HepG2 (cell line): Measurements from ENCODE around the gene PDZD8. TPM values are rescaled to one million over a fixed set of nuclear protein-coding genes. Genes with fewer than 3 reads are reported as not detected.

Source experiments
- EEA1 ChIP-seq: sonication (generic); formaldehyde crosslinking; IDR thresholded peaks from 2 replicates; pipeline ENCODE4 v1.5.1; 2020; ENCODE audit warnings: mild to moderate bottlenecking, missing genetic modification reagents, borderline replicate concordance
- EP300 ChIP-seq, 3 experiments: sonication (generic) in 1 of 3; formaldehyde crosslinking in 1 of 3; IDR thresholded peaks; 2 replicates each; pipeline versions ENCODE4 v1.5.1 to v1.6.1; 2011 to 2020; ENCODE audit warnings: low read depth in 2 of 3, low read length in 2 of 3, borderline replicate concordance in 1 of 3, improper control_type of control experiment in 1 of 3, mild to moderate bottlenecking in 1 of 3, missing genetic modification reagents in 1 of 3, moderate library complexity in 1 of 3
- GABPB1 ChIP-seq: IDR thresholded peaks from 2 replicates; pipeline ENCODE4 v1.6.1; 2016; ENCODE audit warnings: mild to moderate bottlenecking, missing genetic modification reagents, moderate library complexity, missing compliant biosample characterization
- HDAC6 ChIP-seq: fragments of 200-600 bp; sonication (generic); IDR thresholded peaks from 2 replicates; pipeline ENCODE4 v1.7.0; 2017; ENCODE audit warnings: mild to moderate bottlenecking, antibody characterized with exemption, low read length, low read depth
- HNRNPL ChIP-seq: fragments of 200-400 bp; formaldehyde crosslinking; IDR thresholded peaks from 2 replicates; pipeline ENCODE4 v1.6.1; 2017; ENCODE audit warnings: mild to moderate bottlenecking, low read depth, low read length
- KLF9 ChIP-seq: IDR thresholded peaks from 2 replicates; pipeline ENCODE4 v1.6.1; 2016; ENCODE audit warnings: low read depth
- MTF2 ChIP-seq: sonication (generic); formaldehyde crosslinking; IDR thresholded peaks from 2 replicates; pipeline ENCODE4 v1.5.0; 2020; ENCODE audit warnings: missing genetic modification reagents, borderline replicate concordance
- NCOA1 ChIP-seq: sonication (generic); formaldehyde crosslinking; IDR thresholded peaks from 2 replicates; pipeline ENCODE4 v1.9.0; 2021; ENCODE audit warnings: missing genetic modification reagents
- NFE2L2 ChIP-seq: fragments of 150-350 bp; IDR thresholded peaks from 2 replicates; pipeline ENCODE4 v1.6.1; 2014; ENCODE audit warnings: low read length
- RBFOX2 ChIP-seq: fragments of 200-400 bp; formaldehyde crosslinking; IDR thresholded peaks from 2 replicates; pipeline ENCODE4 v1.6.1; 2017; ENCODE audit warnings: low read depth, mild to moderate bottlenecking, low read length
- RFX5 ChIP-seq: IDR thresholded peaks from 2 replicates; pipeline ENCODE4 v1.6.1; 2011; ENCODE audit warnings: low read depth, low read length, improper control_type of control experiment
- ZBTB21 ChIP-seq: sonication (generic); formaldehyde crosslinking; IDR thresholded peaks from 2 replicates; pipeline ENCODE4 v1.4.0; 2020; ENCODE audit warnings: missing genetic modification reagents
- ZMAT3 ChIP-seq: sonication (generic); formaldehyde crosslinking; conservative IDR thresholded peaks from 2 replicates; pipeline ENCODE4 v1.7.0; 2021; ENCODE audit warnings: missing genetic modification reagents
- ZNF225 ChIP-seq: sonication (generic); formaldehyde crosslinking; IDR thresholded peaks from 2 replicates; pipeline ENCODE4 v1.4.0; 2020; ENCODE audit warnings: mild to moderate bottlenecking, missing genetic modification reagents
- ZNF652 ChIP-seq: IDR thresholded peaks from 2 replicates; pipeline ENCODE4 v1.6.1; 2016; ENCODE audit warnings: low read depth, borderline replicate concordance
- polyA plus RNA-seq, 8 experiments: library from polyadenylated mRNA; depleted of rRNA in 3 of 8; stranded (reverse) in 7 of 8; unstranded in 1 of 8; fragments of >200 nt; fragmentation: Illumina TruSeq in 4 of 8; extraction: Trizol in 4 of 8; gene quantifications; 2 replicates each; pipeline versions ENCODE4 v1.2.1 to v1.2.3, GENCODE V29; 2011 to 2016; ENCODE audit warnings: low read depth in 4 of 8, missing spikeins in 1 of 8, mixed read lengths in 1 of 8; ENCODE audit not compliant: insufficient read depth in 1 of 8
- total RNA-seq, 5 experiments: library from RNA; depleted of rRNA; stranded (reverse); fragments of >200 nt; fragmentation: Illumina TruSeq; extraction: Trizol; gene quantifications; 2 replicates each; pipeline ENCODE4 v1.2.3, GENCODE V29; 2016; ENCODE audit warnings: low read depth in 1 of 5
- TF ChIP-seq, protein P1 (sequence below), 2 experiments: sonication (generic) in 1 of 2; formaldehyde crosslinking in 1 of 2; IDR thresholded peaks; 2 replicates each; pipeline versions ENCODE4 v1.4.0 to v1.6.1; 2018 to 2020; ENCODE audit warnings: missing genetic modification reagents in 2 of 2, borderline replicate concordance in 1 of 2, low read depth in 1 of 2, mild to moderate bottlenecking in 1 of 2, missing biosample characterization in 1 of 2
- TF ChIP-seq, protein P2 (sequence below): sonication (generic); formaldehyde crosslinking; IDR thresholded peaks from 2 replicates; pipeline ENCODE4 v1.4.0; 2020; ENCODE audit warnings: mild to moderate bottlenecking, missing genetic modification reagents

PDZD8 gene
- total and polyA plus RNA-seq, 2 of the 13 experiments (the other 11 are each of a cell fraction or from before 2014, with no cell fraction given), result 11.2 to 32.0 TPM

DNA sequence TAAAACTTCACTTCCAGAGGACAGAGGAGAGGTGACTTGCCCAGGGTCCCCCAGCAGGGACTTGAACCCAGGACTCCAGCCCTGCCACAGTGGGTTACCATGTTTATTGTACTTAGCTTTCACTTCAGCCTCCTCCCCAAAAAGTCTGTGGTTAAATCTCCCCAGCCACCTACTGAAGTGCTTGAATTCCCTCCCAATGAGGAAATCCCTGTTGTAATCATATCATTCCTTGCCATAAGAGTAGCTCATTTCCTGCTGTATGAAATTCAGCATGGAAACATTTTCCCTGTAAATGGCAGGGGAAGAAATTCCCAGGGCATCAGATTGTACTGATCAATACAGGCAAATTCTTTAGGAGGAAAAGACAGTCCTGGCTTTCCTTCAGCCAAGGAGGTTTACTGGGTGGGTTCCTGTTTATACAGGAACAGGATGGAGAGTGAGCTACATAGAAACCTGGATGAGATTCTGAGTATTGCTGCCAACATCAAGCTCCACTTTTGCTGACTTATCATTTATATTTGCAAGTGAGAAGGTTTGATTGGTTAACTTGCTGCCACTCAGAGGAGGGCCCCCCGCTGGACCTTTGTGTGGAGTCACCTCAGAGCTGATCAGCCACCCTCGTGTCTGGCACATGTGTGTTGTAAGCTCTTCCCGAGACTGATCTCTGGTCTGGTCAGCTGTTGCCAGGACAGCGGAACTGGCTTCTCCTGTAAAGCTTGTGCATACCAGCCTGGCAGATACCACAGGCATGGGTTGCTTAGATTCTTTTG, 16.4 kb upstream of the PDZD8 start (continued):
- TF ChIP-seq KLF9 (CRISPR knock-in tag) (no peak), ZBTB21 (CRISPR knock-in tag) (0 out of 2 replicates have a peak, but pooled peaks have one; percentile 27), NFE2L2 (no peak), NCOA1 (CRISPR knock-in tag) (no peak), ZNF652 (CRISPR knock-in tag) (peak; percentile 25; the same call in 1 of the 2 replicates), MTF2 (CRISPR knock-in tag) (no peak), HDAC6 (no peak), GABPB1 (CRISPR knock-in tag) (no peak; the same call in 1 of the 2 replicates), RFX5 (peak; percentile 98), ZNF225 (CRISPR knock-in tag) (no peak), HNRNPL (no peak), EEA1 (CRISPR knock-in tag) (no peak), ZMAT3 (CRISPR knock-in tag) (no peak; the same call in 1 of the 2 replicates), EP300 (IDR thresholded peaks at IDR 0.05; ENCODE audit: low read depth in 2 of 2, low read length in 2 of 2) (0 out of 4 replicates have a peak, but pooled peaks of 1 of the 2 experiments have one; percentile 18), EP300 (CRISPR knock-in tag; IDR thresholded peaks at IDR 0.05; ENCODE audit: borderline replicate concordance) (peak; percentile 31; the same call in 1 of the 2 replicates), RBFOX2 (no peak)
- TF ChIP-seq, protein P1, sequence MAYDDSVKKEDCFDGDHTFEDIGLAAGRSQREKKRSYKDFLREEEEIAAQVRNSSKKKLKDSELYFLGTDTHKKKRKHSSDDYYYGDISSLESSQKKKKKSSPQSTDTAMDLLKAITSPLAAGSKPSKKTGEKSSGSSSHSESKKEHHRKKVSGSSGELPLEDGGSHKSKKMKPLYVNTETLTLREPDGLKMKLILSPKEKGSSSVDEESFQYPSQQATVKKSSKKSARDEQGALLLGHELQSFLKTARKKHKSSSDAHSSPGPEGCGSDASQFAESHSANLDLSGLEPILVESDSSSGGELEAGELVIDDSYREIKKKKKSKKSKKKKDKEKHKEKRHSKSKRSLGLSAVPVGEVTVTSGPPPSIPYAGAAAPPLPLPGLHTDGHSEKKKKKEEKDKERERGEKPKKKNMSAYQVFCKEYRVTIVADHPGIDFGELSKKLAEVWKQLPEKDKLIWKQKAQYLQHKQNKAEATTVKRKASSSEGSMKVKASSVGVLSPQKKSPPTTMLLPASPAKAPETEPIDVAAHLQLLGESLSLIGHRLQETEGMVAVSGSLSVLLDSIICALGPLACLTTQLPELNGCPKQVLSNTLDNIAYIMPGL (CRISPR knock-in tag; IDR thresholded peaks at IDR 0.05; ENCODE audit: borderline replicate concordance in 1 of 2, low read depth in 1 of 2), result peak in 1 of 2 experiments; percentile 27; a peak in 1 of 4 replicates
- TF ChIP-seq, protein P2, sequence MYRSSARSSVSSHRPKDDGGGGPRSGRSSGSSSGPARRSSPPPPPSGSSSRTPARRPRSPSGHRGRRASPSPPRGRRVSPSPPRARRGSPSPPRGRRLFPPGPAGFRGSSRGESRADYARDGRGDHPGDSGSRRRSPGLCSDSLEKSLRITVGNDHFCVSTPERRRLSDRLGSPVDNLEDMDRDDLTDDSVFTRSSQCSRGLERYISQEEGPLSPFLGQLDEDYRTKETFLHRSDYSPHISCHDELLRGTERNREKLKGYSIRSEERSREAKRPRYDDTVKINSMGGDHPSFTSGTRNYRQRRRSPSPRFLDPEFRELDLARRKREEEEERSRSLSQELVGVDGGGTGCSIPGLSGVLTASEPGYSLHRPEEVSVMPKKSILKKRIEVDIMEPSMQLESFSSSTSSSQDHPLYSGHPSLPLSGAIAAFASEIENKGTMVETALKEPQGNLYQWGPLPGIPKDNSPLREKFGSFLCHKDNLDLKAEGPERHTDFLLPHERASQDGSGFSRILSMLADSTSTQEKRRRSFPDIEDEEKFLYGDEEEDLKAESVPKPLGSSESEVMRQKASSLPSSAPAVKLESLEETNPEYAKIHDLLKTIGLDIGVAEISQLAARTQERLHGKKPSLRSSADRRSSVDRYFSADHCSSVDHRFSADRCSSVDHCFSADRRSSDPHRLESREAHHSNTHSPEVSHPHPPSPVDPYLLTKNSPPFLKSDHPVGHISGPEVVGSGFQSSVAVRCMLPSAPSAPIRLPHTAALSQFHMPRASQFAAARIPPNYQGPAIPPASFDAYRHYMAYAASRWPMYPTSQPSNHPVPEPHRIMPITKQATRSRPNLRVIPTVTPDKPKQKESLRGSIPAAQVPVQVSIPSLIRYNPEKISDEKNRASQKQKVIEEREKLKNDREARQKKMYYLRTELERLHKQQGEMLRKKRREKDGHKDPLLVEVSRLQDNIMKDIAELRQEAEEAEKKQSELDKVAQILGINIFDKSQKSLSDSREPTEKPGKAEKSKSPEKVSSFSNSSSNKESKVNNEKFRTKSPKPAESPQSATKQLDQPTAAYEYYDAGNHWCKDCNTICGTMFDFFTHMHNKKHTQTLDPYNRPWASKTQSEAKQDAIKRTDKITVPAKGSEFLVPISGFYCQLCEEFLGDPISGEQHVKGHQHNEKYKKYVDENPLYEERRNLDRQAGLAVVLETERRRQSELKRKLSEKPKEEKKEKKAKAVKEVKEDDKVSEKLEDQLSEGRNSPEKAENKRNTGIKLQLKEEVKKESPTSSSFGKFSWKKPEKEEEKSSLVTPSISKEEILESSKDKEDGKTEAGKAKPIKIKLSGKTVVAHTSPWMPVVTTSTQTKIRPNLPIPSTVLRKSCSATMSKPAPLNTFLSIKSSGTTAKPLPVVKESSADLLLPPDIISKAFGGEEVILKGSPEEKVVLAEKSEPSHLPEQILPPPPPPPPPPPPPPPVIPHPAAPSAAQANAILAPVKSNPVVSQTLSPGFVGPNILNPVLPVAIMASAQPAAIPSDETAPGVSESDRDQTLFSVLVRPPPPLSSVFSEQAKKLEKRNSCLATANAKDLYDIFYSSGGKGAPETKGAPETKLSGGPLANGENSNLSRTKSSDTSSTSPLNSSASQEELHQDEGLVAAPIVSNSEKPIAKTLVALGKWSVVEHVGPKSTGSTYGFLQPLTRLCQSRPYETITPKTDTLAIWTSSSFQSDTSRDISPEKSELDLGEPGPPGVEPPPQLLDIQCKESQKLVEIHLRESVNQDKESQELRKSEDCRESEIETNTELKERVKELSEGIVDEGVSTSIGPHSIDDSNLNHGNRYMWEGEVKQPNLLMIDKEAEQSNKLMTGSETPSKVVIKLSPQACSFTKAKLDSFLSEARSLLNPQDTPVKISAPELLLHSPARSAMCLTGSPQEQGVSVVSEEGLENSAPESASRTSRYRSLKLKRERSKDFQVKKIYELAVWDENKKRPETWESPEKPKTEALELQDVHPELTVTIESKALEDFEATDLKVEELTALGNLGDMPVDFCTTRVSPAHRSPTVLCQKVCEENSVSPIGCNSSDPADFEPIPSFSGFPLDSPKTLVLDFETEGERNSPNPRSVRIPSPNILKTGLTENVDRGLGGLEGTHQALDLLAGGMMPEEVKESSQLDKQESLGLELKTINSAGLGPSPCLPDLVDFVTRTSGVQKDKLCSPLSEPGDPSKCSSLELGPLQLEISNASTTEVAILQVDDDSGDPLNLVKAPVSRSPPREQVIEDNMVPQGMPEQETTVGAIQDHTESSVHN (CRISPR knock-in tag), result no peak
